Cardiac fibroblast (primary cell): ENCODE measurements around the gene GAS2L1.
A peak's percentile ranks its signal among the peaks of the same experiment; 100 is the strongest.

ENCODE experiments used
- DNase-seq, 2 donors: peaks; one replicate each; pipeline versions ENCODE4 v3.0.0 to v3.0.0-alpha.2; 2010; ENCODE audit warnings: low read depth in 2 of 2
- H3K4me3 ChIP-seq, 2 donors: replicated peaks in 1 of 2; 1 replicate in 1 of 2; 2 replicates in 1 of 2; pipeline ENCODE4 v1.5.1; 2011; ENCODE audit warnings: low read depth in 2 of 2, low read length in 2 of 2, mild to moderate bottlenecking in 2 of 2, moderate library complexity in 1 of 2
- CTCF ChIP-seq: IDR thresholded peaks from one replicate; pipeline ENCODE4 v1.5.1; 2011; ENCODE audit warnings: low read depth, mild to moderate bottlenecking, low read length, inconsistent platforms

Gene GAS2L1

DNA sequence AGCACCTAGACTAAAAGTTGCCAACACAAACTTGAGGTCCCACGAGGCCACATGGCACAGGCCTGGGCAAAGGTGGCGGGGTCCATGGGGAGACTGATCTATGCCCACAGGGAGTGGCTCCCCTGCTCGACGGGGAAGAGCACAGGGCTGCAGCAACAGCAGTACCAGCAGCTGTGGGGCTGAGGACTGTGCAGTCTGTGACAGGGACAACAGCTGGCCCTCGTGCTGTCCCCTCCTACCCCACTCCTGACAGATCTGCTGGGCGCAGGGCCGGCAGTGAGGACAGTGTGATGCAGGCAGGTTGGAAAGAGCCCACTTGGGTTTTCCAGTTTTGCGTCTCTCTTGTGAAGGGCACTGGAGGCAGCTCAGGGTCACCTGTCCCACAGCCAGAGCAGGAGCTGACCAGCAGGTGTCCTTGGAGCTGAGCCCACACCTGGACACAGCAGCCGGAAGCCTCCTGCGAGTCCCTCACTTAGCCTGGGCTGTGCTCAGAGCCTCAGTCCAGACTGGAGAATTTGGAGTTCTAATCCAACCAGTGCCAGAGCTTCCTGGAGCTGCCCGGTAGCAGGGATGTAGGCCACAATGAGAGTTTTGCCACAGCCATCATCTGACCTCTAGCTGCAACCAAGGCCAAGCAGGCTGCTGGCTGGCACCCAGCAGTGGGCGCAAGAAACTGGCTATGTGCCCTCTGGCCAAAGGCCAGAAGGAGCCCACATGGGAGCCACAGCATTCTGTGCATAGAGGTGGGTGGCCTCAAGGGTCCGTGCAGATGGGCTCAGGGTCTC is 3.6 kb upstream of the GAS2L1 start:
- TF ChIP-seq CTCF: no peak
- DNase-seq: no peak

GRCh38 chr22:29305836-29306174 is 645 bp upstream of the GAS2L1 start:
- no peak overlapping the region for H3K4me3 ChIP-seq
- no peak for DNase-seq
- TF ChIP-seq CTCF: no peak

More for the DNA sequence above, 3.6 kb upstream of the GAS2L1 start:
- no peak overlapping the region for H3K4me3 ChIP-seq

DNA sequence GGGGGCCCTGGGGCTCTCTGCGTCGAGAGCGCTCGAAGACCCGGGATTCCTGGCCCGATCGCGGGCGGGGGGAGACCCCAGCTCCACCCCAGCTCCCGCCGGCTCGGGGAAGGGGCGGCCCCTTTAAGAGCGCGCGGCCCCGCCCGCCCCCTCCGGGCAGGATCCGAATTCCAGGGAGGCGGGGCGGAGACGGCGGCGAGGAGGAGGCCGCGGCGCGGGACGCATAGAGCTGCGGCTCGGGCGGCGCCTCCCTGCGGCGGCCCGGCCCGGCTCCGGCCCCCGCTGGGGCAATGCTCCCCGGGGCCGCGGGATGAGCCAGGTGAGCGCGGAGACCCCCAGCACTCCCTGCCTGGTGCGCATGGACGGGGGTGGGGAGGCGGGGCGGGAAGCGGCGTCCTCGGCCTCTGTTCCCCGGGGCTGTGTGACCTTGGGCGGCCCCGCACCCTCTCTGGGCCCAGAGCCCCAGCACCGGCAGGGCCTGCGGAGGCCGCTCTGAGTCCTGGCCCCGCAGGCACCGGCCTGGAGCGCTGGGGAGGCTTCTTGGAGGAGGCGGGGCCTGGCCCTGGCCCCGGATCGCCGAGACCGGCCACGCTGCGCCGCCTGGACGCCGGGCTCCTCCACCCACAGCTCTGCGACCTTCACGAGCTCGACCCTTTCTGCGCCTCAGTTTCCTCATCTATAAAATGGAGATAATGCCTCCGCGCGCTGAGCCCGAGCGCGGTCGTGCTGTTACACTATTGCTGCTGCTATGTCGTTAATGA is 565 bp downstream of the GAS2L1 start:
- TF ChIP-seq CTCF: no peak
- H3K4me3 ChIP-seq: peak overlapping the region; percentile 68 to 77
- peak; percentile 70 to 80 for DNase-seq

GRCh38 chr22:29307596-29308147 is 1.2 kb downstream of the GAS2L1 start:
- no peak for DNase-seq
- peak overlapping the region; percentile 61 to 77 for H3K4me3 ChIP-seq
- TF ChIP-seq CTCF: no peak

DNA sequence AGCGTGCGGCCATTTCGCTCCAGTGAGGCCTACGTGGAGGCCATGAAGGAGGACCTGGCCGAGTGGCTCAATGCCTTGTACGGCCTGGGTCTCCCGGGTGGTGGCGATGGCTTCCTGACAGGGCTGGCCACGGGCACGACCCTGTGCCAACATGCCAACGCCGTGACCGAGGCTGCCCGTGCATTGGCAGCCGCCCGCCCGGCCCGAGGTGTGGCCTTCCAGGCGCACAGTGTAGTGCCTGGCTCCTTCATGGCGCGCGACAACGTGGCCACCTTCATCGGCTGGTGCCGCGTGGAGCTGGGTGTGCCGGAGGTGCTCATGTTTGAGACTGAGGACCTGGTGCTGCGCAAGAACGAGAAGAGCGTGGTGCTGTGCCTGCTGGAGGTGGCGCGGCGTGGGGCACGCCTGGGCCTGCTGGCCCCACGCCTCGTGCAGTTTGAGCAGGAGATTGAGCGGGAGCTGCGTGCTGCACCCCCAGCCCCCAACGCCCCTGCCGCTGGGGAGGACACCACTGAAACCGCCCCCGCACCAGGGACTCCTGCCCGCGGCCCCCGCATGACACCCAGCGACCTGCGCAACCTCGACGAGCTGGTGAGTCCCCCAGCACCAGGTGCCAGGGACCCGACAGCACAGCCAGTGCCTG is 1.8 kb downstream of the GAS2L1 start:
- H3K4me3 ChIP-seq: peak overlapping the region in 1 of 2 donors; percentile 77
- no peak for DNase-seq
- no peak for TF ChIP-seq CTCF

GRCh38 chr22:29308791-29309262 is 2.4 kb downstream of the GAS2L1 start:
- H3K4me3 ChIP-seq: peak overlapping the region in 1 of 2 donors; percentile 77
- TF ChIP-seq CTCF: no peak
- peak; percentile 46 to 84 for DNase-seq
